GM06990 (cell line): ENCODE results near the gene MAPKAP1.

Experiments used
- DNase-seq: peaks from one replicate; pipeline ENCODE4 v3.0.0-alpha.2; 2011; ENCODE audit not compliant: insufficient read length; ENCODE audit errors: extremely low read depth
- H3K27me3 ChIP-seq: replicated peaks from 2 replicates; pipeline ENCODE4 v1.6.0; 2011; ENCODE audit warnings: low read length; ENCODE audit not compliant: control insufficient read depth, insufficient read depth
- H3K36me3 ChIP-seq: 2 replicates; pipeline ENCODE4 v1.5.1; 2011; ENCODE audit warnings: low read length; ENCODE audit not compliant: control insufficient read depth, insufficient read depth
- H3K4me3 ChIP-seq: replicated peaks from 2 replicates; pipeline ENCODE4 v1.5.1; 2011; ENCODE audit warnings: low read depth, mild to moderate bottlenecking, control low read depth, low read length
- TF ChIP-seq, protein P1 (sequence below): IDR thresholded peaks from 2 replicates; pipeline ENCODE4 v1.5.1; 2011; ENCODE audit warnings: low read length, control low read depth, mild to moderate bottlenecking, inconsistent platforms; ENCODE audit not compliant: insufficient read depth, poor library complexity, severe bottlenecking

The MAPKAP1 gene

GRCh38 chr9:125687163-125687863 is 19.7 kb downstream of the MAPKAP1 start:
- no peak overlapping the region for H3K4me3 ChIP-seq
- no peak for DNase-seq
- no peaks in the 10 kb centered on the region; the same call in 1 of the 2 replicates for H3K36me3 ChIP-seq
- TF ChIP-seq, protein P1, sequence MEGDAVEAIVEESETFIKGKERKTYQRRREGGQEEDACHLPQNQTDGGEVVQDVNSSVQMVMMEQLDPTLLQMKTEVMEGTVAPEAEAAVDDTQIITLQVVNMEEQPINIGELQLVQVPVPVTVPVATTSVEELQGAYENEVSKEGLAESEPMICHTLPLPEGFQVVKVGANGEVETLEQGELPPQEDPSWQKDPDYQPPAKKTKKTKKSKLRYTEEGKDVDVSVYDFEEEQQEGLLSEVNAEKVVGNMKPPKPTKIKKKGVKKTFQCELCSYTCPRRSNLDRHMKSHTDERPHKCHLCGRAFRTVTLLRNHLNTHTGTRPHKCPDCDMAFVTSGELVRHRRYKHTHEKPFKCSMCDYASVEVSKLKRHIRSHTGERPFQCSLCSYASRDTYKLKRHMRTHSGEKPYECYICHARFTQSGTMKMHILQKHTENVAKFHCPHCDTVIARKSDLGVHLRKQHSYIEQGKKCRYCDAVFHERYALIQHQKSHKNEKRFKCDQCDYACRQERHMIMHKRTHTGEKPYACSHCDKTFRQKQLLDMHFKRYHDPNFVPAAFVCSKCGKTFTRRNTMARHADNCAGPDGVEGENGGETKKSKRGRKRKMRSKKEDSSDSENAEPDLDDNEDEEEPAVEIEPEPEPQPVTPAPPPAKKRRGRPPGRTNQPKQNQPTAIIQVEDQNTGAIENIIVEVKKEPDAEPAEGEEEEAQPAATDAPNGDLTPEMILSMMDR = no peak
- H3K27me3 ChIP-seq = no peaks in the 10 kb centered on the region

DNA sequence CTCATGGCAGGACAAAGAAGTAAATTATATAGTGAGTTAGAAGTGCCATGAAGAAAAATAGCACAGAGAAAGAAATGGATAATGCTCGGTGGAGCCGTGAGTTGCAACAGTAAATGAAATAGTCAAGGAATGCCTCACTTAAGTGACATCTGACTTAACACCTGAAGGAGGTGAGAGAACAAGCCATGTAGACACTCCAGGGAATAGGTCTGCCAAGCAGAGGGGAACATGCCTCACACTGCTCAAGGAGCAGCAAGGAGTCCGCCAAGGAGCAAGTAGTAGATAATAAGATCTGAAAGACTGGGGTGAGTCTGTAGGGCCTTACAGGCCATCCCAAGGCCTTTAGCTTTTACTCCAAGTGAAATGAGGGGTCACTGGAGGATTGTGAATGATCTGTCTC is 21.8 kb downstream of the MAPKAP1 start:
- TF ChIP-seq, protein P1 = no peak
- no peak overlapping the region for H3K4me3 ChIP-seq
- no peaks in the 10 kb centered on the region; the same call in 1 of the 2 replicates for H3K36me3 ChIP-seq
- DNase-seq = no peak
- no peaks in the 10 kb centered on the region for H3K27me3 ChIP-seq

- no peaks in the 10 kb centered on the region for H3K27me3 ChIP-seq
- TF ChIP-seq, protein P1 = no peak
- no peaks in the 10 kb centered on the region; the same call in 1 of the 2 replicates for H3K36me3 ChIP-seq
- H3K4me3 ChIP-seq = no peak overlapping the region
- no peak for DNase-seq
Observed at GRCh38 chr9:125683486-125683885, 23.5 kb downstream of the MAPKAP1 start.

DNA sequence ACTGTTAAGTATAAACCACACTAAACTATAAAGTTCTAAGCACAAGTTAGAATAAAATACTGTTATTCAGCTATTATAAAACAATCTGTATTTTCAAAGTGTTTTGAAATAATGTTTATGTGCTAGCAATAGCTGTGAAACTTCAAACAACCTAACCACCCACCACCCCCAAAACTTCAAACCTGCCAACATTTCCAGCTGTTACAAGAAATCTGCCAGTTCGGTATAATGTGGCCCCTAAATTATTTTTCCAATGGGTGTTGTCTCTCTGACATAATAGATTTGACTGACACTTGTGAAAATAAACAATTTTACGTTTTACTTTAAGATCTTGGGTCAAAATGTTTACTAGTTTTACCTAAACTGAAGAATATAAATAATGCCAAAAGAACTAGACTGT is 24.7 kb downstream of the MAPKAP1 start:
- no peak overlapping the region for H3K4me3 ChIP-seq
- DNase-seq = no peak
- TF ChIP-seq, protein P1 = no peak
- no peaks in the 10 kb centered on the region for H3K27me3 ChIP-seq
- no peaks in the 10 kb centered on the region; the same call in 1 of the 2 replicates for H3K36me3 ChIP-seq

DNA sequence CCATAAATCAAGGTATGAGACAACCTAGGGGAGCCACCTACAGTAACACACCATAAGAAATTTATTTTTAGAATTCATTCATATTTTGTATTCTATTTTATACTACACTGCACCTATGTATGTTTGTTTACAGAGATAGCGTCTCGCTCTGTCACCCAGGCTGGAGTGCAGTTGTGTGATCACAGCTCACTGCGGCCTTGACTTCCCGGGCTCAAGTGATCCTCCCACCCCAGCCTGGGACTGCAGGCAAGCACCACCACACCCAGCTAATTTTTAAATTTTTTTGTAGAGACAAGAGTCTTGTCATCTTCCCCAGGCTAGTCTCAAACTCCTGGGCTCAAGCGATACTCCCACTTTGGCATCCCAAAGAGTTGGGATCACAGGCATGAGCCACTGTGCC is 25.4 kb downstream of the MAPKAP1 start:
- no peaks in the 10 kb centered on the region for H3K27me3 ChIP-seq
- H3K4me3 ChIP-seq = no peak overlapping the region
- no peak for DNase-seq
- no peaks in the 10 kb centered on the region; the same call in 1 of the 2 replicates for H3K36me3 ChIP-seq
- TF ChIP-seq, protein P1 = no peak
